Globus pallidus (tissue), 1 donor: Measurements from ENCODE around the gene IRX2.

Experiments
- DNase-seq: peaks from one replicate; pipeline ENCODE4 v3.0.0-alpha.2; 2015; ENCODE audit warnings: low spot score

IRX2 gene

DNA sequence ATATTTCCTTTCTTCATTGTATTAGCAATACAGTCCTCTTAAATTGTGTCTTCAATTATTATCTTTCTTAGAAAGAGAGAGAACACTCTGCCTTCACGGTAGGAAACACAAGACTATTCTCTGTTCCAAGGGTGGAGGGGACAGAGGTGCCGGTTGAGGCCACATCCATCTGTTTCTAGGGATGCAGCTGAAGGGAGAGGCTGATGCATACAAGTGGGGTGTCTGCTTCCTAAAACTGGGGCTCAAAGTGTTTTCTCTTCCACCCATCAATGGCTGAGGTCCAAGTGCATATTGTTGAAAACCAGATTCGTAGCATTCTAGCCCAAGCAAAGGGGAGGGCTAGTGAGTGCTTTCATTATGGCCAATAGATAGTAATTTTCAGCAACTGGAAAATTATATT is 9.5 kb downstream of the IRX2 start:
- DNase-seq, result no peak

DNA sequence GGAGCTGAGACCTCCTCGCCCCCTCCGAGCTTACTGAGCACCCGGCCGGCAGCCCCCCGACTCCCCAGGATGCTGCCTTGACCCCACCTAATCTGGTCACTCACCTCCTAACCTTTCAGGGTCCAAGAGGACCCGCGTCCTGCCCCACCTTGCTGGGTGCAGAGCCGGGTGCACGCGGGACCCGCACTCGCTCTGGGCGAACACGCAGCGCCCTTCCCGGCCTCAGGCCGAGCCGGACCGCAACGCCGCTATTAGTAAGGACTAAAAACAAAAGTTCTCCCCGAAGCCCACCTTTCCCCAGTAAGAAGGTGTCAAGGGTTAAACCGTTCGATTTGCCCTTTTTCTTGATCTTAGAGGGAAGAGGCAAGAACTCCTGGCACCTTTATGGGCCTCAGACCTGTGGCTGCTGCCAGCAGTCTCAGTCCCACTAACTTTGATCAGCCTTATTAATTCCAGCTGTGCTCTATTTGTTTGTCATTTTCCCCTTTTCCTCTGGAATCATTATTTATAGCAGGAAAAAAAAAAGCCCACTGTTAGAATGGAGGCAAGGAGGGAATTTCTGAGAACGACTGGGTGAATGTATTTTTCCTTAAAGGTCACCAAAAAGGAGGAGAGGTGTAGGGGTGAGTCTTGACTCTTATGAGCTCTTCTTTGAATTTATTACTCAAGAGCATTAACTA is 10.5 kb downstream of the IRX2 start:
- no peak for DNase-seq

DNA sequence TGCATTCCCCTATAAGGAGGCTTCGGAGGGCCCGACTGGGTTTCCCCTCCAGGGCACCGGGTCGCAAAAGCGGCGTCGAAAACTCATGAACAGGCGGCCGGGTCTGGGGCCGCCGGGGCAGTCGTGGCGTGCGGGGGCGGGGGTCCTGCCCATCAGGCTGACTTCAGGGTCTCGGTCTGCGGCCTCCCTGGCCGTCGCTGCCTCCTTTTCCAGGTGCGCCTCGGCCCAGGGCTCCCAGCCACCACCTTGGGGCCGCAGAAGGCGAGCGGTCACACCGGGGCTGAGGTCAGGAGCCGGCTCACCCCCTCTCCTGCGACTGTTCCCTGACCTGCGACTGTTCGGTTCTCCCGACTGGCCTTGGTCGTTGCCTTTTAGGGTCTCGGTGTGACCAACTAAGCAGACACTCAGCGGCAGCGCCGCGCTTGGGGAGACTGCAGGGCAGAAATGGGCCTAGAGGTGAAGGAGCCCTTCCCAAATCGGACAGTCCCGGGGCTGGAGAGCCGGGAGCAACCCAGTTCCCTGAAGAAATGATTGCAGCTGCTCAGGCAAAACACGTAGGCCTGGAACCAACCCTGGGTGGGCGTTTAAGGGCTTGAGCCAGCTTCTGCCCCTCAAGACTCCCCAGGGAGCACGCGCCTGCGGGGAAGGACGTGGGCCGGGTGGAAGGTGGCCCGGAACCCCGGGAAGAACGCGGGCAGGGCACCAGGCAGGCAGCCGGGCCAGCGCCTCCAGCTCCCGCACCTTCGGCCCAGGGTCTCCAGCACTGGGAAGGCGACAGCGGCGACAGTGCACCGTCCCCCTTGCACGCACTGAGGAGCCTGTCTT is 11.2 kb downstream of the IRX2 start:
- DNase-seq, result no peak

DNA sequence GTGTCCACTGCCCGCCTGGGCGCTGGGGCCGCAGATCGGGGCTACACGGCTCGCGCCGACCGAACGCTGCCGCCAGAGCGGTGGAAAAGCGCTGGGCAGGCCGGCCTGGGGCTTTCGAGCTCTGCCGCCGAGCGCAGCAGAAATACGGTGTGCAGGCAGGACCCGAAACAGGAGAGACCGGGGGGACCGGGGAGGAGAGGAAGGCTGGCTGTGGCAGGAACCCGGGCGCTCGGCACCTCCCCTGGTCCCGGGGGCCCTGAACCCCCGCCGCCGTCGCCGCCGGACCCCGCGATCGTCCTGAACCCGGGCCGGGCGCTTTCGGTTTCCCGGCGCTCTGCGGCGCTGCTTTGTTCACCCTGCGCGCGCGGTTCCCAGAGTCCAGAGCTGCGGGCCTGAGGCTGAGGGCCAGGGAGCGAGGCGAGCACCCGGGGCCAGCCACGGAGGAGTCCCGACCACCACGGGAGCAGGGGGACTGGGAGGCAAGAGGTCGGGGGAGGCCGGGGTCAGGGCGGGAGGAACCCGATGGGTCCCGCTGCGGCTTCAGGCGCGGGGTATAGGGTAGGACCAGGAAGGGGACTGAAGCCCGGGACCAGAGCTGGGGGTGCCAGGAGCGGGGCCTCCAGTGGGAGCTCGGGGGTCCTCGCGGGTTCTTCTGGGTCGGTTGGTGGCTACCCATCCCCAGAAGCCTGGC is 12.0 kb downstream of the IRX2 start:
- no peak for DNase-seq

DNA sequence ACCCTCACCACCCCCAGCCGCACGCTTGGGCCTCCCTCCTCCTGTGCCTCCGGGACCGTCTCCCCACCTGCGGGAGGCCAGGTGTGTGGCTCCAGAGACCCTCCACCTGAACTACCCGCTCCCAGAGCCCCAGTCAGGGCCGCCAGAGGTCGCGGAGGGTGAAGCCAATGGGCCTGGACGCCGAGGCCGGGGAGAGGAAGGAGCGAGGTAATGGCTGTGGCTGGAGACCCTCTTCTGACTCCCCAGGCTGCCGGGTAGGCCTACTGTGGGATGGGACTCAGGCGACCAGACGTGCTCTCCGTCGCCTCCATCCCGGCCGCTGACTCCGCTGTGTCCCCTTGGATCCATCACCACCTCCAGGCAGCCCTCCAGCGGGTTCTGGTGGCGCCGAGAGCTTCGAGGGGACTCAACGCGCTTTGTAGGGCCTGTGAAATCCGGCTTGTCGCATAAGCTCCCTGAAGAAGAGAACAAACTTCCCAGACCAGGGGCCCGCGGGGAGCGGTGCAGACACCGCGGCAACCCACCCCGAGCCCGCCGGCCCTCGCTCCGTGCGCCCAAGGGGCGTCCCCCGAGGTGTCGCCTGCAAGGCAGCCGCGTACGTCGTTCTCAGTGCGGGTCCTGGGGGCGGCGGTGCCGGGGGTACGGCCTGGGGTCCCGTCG is 12.6 kb downstream of the IRX2 start:
- no peak for DNase-seq

DNA sequence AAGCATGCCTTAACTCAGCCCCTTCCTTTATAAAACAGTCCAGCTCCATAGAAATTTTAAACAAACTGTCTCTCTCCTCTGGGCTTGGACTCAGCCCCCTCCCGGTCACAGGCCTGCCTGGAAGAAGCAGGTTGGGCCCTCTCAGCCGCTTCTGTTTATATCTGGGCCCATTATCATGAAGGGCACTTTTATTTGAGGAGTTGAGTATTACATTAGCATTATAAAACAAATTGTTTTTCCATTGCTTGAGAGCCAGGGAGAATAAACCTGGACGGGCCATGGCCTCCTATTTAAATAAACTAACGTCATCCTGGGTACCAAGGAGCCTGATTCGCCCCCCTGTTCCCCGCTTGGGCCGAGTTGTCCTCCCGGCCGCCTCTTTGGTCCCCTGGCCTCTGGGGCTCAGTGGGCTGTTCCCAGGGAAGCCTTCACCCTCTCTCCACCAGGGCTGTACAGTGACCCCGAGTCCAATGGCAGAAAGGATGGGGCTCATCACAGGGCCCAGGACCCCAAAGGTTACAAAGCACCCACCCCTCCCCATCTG is 13.2 kb downstream of the IRX2 start:
- DNase-seq, result no peak

DNA sequence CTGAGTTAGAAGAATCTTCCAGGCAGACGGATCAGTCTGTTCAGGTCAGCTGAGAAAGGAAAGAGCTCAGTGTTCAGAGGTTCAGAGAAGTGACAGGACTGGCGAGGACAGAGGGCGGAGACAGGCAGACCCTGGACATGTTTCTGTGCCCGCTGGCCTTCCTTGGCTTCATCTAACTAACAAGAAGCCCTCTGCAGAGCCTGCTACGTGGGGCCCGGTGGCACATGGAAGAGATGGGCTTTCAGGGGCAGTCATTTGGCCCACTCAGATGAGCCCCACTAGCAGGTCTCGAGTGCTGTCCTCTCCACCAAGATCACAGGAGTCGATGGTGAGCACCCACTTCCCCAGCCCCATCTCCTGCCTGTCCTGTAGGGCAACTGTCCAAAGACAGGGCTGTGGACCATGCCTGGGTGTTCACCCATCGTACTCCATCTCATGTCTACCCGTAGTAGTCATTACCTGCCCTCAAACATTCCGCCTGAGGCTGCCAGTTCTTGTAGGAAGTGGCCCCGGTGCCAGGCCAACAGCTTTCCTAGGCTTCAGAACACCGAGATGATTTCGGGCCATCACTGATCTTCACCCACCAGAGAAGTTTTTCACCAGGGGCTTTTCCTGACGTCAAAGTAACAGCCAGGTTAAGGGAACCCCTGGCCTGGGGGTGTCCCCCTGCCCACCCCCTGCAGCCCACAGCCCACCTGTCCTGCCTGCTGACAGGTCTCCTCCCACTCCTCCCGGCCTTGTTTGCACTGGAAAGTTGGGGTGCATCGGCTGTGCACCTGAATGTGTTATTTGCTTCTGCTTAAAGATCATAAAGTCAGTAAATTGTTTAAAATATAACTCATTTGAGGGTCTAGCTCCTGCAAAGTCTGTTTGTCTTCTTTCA is 14.0 kb downstream of the IRX2 start:
- DNase-seq, result no peak

DNA sequence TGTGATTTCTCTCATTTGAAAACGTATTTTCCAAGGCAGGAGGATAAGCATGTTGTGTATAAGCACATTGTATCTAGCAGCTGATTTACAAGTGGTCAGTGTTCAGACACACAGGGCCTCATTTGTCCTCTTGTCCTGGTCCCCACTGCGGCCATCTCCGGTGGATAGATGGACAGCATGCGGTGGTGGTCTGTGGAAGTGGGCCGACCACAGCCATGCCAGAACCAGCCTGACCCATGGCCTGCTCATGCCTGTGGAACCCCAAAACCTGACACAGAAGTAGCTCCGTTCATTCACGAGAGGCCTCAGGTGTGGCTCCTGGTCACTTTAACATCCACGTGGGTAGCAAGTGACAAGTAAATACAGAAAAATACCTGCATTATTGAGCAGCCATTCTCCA is 14.6 kb downstream of the IRX2 start:
- DNase-seq, result no peak

DNA sequence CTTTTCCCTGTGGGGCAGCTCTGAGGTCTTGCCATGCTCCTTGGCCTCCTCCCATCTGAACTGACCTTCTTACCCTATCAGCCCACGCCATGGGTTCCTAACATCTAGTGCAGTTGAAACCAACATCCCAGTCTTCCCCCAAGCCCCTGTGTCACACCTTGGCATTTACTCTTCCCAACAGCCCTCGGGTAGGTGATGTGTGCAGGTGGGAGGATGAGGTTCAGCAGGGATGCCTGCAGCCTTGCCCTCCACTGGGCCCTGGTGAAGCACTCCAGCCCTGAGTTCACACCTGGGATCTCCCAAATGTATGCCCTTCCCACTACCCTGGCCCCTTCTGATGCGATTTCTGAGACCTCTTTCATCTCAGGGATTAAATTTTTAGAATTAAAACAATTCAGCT is 15.5 kb downstream of the IRX2 start:
- no peak for DNase-seq

DNA sequence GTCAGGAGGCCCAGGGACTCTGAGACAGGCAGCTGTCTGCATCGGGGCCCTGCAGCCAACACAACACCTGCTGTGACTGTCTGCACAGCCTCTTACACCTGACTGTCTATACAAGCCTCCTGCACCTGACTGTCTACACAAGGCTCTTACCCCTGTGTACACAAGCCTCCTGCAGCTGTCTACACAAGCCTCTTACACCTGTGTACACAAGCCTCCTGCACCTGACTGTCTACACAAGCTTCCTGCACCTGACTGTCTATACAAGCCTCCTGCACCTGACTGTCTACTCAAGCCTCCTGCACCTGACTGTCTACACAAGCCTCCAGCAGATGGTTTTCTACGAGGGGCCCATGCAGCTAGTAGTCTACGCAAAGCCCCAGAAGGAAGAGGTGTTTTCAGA is 18.6 kb downstream of the IRX2 start:
- DNase-seq, result no peak

DNA sequence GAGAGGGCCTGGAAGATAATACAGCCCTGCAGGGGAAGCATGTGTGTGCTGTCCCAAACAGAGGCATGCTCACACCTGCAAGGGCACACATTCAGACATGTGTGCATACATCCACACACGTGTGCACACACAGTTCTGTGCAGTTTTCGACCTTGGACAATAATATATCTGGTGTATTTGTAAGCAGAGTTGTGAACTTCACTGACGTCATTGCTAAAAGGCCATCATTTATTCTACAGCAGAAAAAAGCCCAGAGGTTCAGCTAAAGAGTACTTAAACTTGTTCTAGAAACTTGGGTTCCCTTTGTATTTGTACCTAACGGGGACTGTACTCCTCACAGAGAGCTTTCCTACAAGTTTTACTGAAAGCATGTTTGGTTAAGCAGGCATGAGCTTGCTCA is 19.5 kb downstream of the IRX2 start:
- DNase-seq, result no peak

DNA sequence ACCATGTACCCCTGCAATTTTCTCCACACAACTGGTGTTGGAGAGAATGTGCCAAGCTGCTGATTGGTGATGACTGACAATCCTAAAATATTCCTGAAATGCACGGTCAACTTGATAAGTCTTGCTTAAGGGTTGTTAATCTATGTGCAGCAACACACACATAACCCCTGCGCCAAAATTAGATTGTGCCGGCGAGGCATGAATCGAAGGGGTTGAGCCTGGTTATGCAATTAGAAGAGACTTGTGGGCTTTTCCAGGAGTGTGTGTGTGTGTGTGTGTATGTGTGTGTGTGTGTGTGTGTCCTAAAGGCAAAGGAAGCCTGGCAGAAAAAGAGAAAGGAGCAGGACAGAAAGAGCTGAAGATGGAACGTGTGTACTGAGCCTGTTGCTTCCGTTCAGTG is 22.3 kb downstream of the IRX2 start:
- no peak for DNase-seq

DNA sequence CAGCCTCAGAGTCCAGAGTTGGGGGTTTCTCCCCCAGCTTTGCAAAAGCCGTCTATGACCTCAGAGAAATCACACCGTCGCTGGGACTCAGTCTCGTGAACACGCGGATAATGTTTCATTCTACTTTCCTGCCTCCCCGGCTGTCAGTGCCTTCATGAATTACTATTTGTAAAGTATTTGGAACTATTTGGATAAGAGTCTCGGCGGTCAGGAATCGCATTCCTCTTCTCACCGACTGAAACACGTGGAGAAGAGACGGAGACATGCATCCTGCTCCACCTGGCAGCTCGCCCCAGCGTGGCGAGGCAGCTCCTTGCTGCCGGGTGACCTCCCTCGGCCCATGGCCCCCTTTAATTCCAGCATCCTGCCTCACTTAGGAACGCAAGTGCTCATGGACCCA is 23.9 kb downstream of the IRX2 start:
- no peak for DNase-seq

DNA sequence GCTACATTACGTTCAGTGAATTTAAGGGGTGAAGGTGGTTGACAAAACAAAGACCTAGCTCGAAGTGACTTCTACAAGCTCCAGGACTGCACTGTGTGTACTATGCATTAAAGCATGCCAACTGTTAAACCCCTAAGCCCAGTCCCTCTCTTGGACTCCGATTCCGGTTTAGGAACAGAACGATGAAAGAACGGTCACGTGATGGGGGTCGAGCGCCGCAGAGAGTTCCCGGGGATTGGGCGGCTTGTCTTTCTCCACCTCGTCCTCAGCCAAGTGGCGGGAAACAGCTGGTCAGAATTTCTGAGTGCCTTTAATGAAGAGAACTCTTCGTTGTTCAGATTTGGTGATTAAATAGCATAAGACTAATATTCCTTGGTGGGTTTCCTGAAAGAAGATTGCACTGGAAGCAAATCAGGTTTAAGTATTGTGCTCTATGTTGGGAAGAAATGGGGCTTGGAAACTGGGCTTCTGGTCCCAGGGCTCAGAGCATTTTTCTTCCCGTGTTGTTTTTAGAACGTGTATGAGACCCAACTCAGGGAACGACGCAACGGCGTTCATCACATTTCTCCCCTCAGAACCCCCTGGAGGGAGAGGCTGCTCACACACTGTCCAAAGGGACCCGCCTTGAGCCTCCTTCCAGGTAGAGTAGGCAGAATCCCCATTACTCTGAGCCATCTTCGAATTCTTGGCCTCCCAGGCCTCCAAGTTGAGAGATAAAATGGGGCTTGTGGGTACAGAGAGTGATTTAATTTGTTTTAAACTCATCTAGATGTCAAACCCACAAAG is 25.3 kb downstream of the IRX2 start:
- DNase-seq, result no peak

DNA sequence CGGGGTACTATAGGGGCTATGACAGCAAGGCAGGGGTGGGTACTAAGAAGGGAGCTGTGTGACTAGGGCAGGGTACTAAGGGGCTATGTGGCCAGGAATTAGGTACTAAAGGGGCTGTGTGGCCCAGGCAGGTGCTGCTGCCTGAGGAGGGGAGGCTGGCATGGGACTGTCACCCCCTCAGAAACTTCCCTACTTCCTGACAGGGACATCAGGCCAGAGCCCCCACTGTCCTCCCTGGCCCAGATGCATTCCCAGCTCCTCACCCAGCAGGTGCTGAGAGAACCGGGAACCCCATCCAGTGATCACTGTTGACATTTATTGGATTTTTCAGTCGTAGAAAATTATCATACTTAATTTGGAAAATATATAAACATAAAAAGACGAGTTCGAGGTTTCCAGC is 26.6 kb downstream of the IRX2 start:
- no peak for DNase-seq

DNA sequence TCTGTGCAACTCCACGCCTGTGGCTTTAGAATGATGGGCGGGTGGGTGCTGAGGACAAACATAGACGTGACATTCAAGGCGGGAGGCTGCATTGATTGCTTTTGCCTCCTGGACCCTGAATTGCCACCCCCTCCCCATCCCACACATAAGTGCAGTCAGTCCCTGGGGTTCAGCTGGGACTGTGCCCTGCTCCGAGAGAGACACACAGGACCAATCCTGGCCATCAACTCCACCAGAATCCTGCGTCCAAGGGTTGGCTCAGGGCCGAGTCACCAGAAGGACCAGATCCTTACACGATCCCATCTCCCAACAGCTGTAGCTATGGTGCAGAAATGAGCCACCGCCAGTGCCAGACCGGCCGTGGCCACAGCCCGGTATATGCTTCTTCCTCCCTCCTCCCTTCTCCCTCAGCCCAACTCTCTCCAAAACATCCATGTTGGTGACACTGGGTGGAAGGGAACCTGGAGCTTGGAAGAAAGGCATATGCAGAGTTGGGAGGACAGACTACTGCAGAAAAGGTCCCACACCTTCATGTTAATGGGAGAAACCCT is 27.4 kb downstream of the IRX2 start:
- no peak for DNase-seq

DNA sequence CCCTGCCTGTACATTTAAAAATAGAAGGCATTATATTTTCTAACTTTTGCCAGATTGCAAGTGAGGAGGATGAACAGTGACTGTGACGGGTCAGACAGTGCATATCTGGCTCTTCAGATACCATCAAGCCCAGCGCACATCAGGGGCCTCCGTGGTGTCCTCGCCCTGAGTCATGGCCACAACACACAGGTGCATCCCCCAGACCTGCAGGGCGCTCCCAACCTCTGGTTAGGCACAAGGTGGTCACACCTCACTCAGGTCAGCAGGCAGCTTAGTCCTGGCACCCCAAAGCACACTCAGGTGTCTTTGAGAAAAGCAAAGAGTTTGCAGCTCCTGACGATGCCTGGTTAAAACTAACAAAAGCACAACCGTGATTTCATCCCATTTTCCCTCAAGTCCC is 28.6 kb downstream of the IRX2 start:
- DNase-seq, result no peak

DNA sequence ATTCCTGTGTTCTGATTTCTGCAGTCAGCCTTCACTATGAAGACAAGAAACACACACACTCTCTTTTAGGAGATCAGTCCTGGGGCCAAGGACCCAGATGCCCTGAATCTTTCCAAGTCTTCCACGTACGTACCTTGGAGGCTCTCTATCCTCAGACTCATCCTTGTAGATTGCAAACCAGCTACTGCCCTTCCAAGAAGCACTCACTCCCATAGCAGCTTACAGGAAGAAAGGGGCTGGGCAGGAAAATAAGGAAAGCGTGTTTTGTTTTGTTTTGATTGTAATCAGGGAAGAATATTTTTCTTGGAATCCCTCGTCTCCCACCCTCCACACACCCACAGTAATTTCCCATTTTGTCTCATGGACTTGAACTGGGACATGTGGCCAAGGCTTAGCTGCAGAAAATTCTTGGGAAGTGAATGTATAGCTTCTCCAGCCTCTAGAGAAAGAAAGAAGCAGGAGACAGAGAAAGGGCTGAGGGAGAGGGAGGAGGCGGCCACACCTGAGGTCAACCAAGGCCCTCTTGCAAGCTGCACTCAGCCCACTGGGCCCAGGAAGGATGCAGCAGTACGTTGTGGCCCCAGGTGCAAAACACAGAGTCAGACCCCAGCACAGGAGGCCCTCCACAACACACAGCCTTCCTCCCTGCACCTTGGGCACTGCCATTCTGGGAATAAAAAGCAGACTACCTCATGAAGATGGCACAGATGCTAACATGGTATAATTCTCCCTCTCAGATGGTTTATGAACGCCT is 29.9 kb downstream of the IRX2 start:
- DNase-seq, result no peak

DNA sequence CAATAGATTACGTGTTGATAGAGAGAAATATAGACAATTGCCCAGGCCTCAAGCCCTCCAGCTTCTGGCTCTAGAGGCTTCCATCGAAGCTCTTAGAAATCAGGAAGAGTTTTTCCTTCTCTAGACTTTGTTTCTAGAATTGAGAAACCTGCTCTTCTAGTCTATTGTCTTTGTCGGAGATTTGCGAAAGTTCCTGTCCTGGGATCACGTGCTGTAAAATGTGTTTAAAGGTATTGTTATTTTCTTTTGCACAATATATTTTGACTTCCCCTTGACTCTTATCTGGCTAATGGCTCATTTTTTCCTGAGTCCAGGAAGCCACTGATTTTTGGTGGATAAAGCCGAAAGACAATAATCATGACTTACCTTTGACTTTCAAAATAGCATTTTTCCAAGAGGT is 32.1 kb downstream of the IRX2 start:
- no peak for DNase-seq

DNA sequence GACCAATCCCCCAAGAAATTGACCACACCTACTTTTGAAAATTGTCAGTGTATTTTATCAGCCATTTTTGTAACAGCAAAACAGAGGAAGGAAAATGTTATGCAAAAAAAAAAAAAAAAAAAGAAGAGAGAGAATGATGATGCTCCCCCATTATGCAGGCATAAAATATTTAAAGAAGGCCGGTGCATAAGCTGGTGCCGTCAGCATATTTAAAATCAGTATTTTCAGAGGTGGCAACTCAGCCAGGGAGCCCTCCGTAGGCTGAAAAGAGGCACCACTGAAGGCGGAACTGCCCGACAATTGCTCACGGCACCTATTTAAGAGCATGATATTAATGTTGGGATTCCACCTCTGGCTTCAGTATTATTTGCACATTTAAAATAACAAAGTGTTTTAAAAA is 33.4 kb downstream of the IRX2 start:
- DNase-seq, result no peak
